Measurements from ENCODE around the gene BAIAP2. TPM values are rescaled to one million over a fixed set of nuclear protein-coding genes. Genes with fewer than 3 reads are reported as not detected.

Gene BAIAP2
- total and polyA plus RNA-seq, 2 donors (not counting 3 experiments of a cell fraction or from before 2014, with no cell fraction given), result 12.3 to 18.6 TPM

DNA sequence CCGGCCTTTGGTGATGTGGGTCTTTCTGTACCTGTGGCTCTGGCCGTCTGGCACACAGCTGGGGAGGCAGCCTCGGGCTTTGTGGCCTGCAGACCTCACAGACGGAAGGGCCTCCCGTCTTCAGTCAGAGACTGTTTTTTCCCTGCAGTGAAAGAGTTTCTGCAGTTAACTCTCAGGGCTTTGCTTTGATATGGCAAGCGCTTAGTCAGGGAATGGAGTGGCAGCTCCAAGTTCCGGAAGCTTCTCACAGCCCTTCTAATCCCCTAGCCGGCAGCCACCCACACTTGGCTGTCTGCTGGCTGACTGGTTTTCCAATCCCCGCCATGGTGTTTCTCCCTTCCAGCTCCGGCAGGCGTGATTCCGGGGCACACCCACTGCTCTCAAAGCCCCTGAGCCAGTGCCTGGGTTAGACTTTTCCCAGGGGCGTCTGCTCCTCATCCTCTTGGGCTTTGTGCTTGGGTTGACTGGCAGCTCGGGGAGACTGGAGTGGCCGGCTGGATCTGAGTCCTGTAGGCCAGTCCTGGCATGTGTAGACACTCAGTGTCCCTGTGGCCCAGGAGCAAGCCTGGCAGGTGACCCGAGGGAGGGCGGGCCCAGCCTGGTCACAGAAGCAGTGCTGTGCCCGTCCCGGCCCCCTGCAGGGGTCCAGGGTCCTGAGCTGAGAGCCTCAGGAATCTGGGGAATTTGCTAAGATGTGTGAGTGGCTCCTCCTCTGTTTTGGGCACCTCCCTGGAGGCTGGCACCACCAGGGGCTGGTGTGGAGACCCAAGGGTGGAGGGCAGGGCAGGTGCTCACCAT lies 29.9 kb downstream of the BAIAP2 start:
- POLR2A ChIA-PET, result no interaction called here
- H3K79me2 ChIP-seq (ENCODE audit: control insufficient read depth, insufficient read depth, low read length), result no peaks in the 10 kb centered on the region
- H3K4me2 ChIP-seq (ENCODE audit: insufficient read depth, low read length), result no peak overlapping the region
- BruUV-seq (replicated peaks), result no TSS peak
- no peaks in the 10 kb centered on the region for H3K4me1 ChIP-seq (ENCODE audit: control insufficient read depth, extremely low read depth, insufficient read depth, low read length)
- no peaks in the 10 kb centered on the region for H3K9me1 ChIP-seq (replicated peaks; ENCODE audit: control insufficient read depth, extremely low read depth, insufficient read depth, low read length)
- H4K20me1 ChIP-seq (replicated peaks; ENCODE audit: control insufficient read depth, extremely low read depth, insufficient read depth, low read length), result no peaks in the 10 kb centered on the region
- CTCF ChIA-PET, result interaction anchor here (0.8 to 1.4 kb wide), 4 partner anchors 14 to 41 kb away, joined by 3 to 4 read pairs (median 3); no protein-coding TSS in a partner anchor
- no peak overlapping the region for H3K27ac ChIP-seq (ENCODE audit: insufficient read depth, low read depth, low read length)
- H3K36me3 ChIP-seq (ENCODE audit: control insufficient read depth in 2 of 2, extremely low read depth in 1 of 2, insufficient read depth in 2 of 2, low read length in 2 of 2), result no peaks in the 10 kb centered on the region
- no peaks in the 10 kb centered on the region for H3K27me3 ChIP-seq (ENCODE audit: control insufficient read depth in 2 of 2, insufficient read depth in 2 of 2, low read length in 2 of 2)
- dilution Hi-C loops (cut with MboI; ENCODE audit: extremely low pct_ligation_motif_present, low sequenced_read_pairs), result no loop called here
- FAIRE-seq, result no peak
- TF ChIP-seq FOS (IDR thresholded peaks at IDR 0.05; ENCODE audit: borderline replicate concordance, insufficient read depth, low read length), result no peak
- TF ChIP-seq POLR2AphosphoS5 (IDR thresholded peaks at IDR 0.05; ENCODE audit: insufficient read depth, low read depth, low read length), result no peak
- TF ChIP-seq EZH2 (IDR thresholded peaks at IDR 0.05; ENCODE audit: borderline replicate concordance, low read depth, low read length, severe bottlenecking), result no peak
- no peak for TF ChIP-seq JUN (IDR thresholded peaks at IDR 0.05; ENCODE audit: borderline replicate concordance, insufficient read depth, insufficient read length, low read depth)
- no peak for TF ChIP-seq GATA2 (IDR thresholded peaks at IDR 0.05; ENCODE audit: insufficient read depth, insufficient read length, low read depth, low read length)
- TF ChIP-seq MAX (IDR thresholded peaks at IDR 0.05; ENCODE audit: insufficient read depth, insufficient read length), result no peak
- no peak for TF ChIP-seq POLR2A (IDR thresholded peaks at IDR 0.05; ENCODE audit: low read depth, low read length)
- no peak for TF ChIP-seq MYC (IDR thresholded peaks at IDR 0.05; ENCODE audit: low read depth, low read length)
- no peak for TF ChIP-seq CTCF (IDR thresholded peaks at IDR 0.05; ENCODE audit: extremely low read depth in 1 of 2, insufficient read depth in 1 of 2, low read depth in 1 of 2, low read length in 2 of 2)
- DNase-seq (ENCODE audit: low read depth, low spot score), result no peak
- no peaks in the 10 kb centered on the region for H3K9me3 ChIP-seq (replicated peaks; ENCODE audit: control insufficient read depth, insufficient read depth, low read length)
- intact Hi-C loops (cut with micrococcal nuclease), result no loop called here
- H2AFZ ChIP-seq (ENCODE audit: low read depth, low read length), result no peak overlapping the region
- H3K4me3 ChIP-seq (replicated peaks in 1 of 3; ENCODE audit: insufficient read depth in 1 of 3, low read depth in 1 of 3, low read length in 3 of 3), result no peak overlapping the region
- no peak overlapping the region for H3K9ac ChIP-seq (replicated peaks; ENCODE audit: extremely low read depth, insufficient read depth, low read length)

Measured in endothelial cell of umbilical vein (primary cell).